GM20431 (cell line): ENCODE results near the gene TMEM63C.
"Not testable (repeated sequence)": the region's sequence is repeated elsewhere in the genome, so short reads cannot be mapped to it uniquely, and the experiment has no call there.

Experiments used
- in situ Hi-C: fragments of 300-500 bp; cut with MseI, MboI; formaldehyde crosslinking; loops from one replicate; pipeline ENCODE4 v1.15.0; 2020; ENCODE audit warnings: low sequenced_read_pairs; ENCODE audit not compliant: unreplicated experiment

Gene TMEM63C

GRCh38 chr14:77153802-77154201, 27.8 kb upstream of the TMEM63C start:
- in situ Hi-C loops: no loop called here

GRCh38 chr14:77154421-77154820, 27.2 kb upstream of the TMEM63C start:
- in situ Hi-C loops: no loop called here

GRCh38 chr14:77155083-77155482, 26.5 kb upstream of the TMEM63C start:
- in situ Hi-C loops: no loop called here

GRCh38 chr14:77157740-77158139, 23.9 kb upstream of the TMEM63C start:
- in situ Hi-C loops: no loop called here

GRCh38 chr14:77158175-77158881, 23.3 kb upstream of the TMEM63C start:
- in situ Hi-C loops: no loop called here

GRCh38 chr14:77158882-77159255, 22.7 kb upstream of the TMEM63C start:
- in situ Hi-C loops: no loop called here

- in situ Hi-C loops: no loop called here
Measured at GRCh38 chr14:77161011-77161410, 20.6 kb upstream of the TMEM63C start.

- in situ Hi-C loops: no loop called here
Measured at GRCh38 chr14:77170045-77170444, 11.6 kb upstream of the TMEM63C start.

- in situ Hi-C loops: no loop called here
Measured at GRCh38 chr14:77172916-77173315, 8.7 kb upstream of the TMEM63C start.

GRCh38 chr14:77173911-77174617, 7.5 kb upstream of the TMEM63C start:
- in situ Hi-C loops: not testable (repeated sequence)

- in situ Hi-C loops: no loop called here
Measured at GRCh38 chr14:77175843-77176242, 5.8 kb upstream of the TMEM63C start.

GRCh38 chr14:77177702-77178101, 3.9 kb upstream of the TMEM63C start:
- in situ Hi-C loops: no loop called here

- in situ Hi-C loops: no loop called here
Measured at GRCh38 chr14:77178656-77179055, 2.9 kb upstream of the TMEM63C start.

GRCh38 chr14:77180726-77181602, 634 bp upstream of the TMEM63C start:
- in situ Hi-C loops: no loop called here

GRCh38 chr14:77183896-77184295, 2.3 kb downstream of the TMEM63C start:
- in situ Hi-C loops: no loop called here

GRCh38 chr14:77184396-77185092, 2.9 kb downstream of the TMEM63C start:
- in situ Hi-C loops: no loop called here

- in situ Hi-C loops: no loop called here
Measured at GRCh38 chr14:77185093-77185465, 3.5 kb downstream of the TMEM63C start.

GRCh38 chr14:77186911-77187648, 5.5 kb downstream of the TMEM63C start:
- in situ Hi-C loops: no loop called here

GRCh38 chr14:77187649-77188012, 6.0 kb downstream of the TMEM63C start:
- in situ Hi-C loops: no loop called here

- in situ Hi-C loops: no loop called here
Measured at GRCh38 chr14:77189479-77189878, 7.9 kb downstream of the TMEM63C start.
